LNCaP clone FGC (cell line): Measurements from ENCODE around the gene DUSP14.

Source experiments
- DNase-seq: peaks from one replicate; pipeline ENCODE4 v3.0.0-alpha.2; 2011; ENCODE audit warnings: low read depth
- H3K4me3 ChIP-seq: 2 replicates; pipeline ENCODE4 v1.5.1; 2011; ENCODE audit warnings: mild to moderate bottlenecking, low read depth, low read length, control low read depth
- CTCF ChIP-seq: IDR thresholded peaks from 2 replicates; pipeline ENCODE4 v1.5.1; 2012; ENCODE audit warnings: mild to moderate bottlenecking; ENCODE audit not compliant: control insufficient read depth, insufficient read depth; ENCODE audit errors: extremely low read depth

Gene DUSP14

DNA sequence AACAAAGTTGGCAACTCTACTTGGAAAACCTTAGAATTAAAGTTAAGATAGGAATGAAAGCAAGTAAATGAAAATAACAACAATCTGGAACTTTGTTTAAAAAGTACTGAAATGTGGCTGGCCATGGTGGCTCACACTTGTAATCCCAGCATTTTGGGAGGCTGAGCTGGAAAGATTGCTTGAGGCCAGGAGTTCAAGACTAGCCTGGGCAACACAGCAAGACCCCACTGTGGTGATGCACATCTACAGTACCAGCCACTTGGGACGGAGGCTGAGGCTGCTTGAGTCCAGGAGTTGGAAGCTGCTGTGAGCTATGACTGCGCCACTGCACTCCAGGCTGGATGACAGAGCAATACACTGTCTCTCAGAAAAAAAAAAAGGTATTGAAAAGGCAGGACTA, 67.8 kb downstream of the DUSP14 start:
- TF ChIP-seq CTCF = no peak
- no peak overlapping the region for H3K4me3 ChIP-seq
- no peak for DNase-seq

DNA sequence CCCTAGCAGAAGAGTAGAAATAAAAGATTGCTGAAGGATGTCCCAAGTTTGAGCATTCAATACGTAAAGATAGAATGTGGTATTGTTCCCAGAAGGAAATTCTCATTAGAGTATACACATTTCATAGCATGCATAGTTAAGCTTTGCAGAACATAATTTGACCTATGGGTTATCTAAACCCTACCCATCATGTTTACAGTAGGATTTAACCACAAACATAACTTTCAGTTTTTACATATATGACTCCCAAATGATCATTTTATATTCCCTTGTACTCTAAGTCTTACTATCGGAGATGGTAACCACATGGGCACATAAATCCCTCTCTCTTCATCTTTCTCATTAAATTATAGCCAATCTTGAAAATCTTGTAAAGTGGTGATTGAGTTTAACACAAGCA, 68.6 kb downstream of the DUSP14 start:
- H3K4me3 ChIP-seq = no peak overlapping the region
- no peak for DNase-seq
- no peak for TF ChIP-seq CTCF

- no peak for DNase-seq
- no peak for TF ChIP-seq CTCF
- H3K4me3 ChIP-seq = no peak overlapping the region
Measured at GRCh38 chr17:37562016-37562745, 72.5 kb downstream of the DUSP14 start.
